GM12865 (cell line): ENCODE measurements around the gene EIF4EBP3.
"Not testable (repeated sequence)": the region's sequence is repeated elsewhere in the genome, so short reads cannot be mapped to it uniquely, and the experiment has no call there.

ENCODE experiments used
- DNase-seq: peaks from one replicate; pipeline ENCODE4 v3.0.0; 2010; ENCODE audit warnings: low read depth
- H3K4me3 ChIP-seq: 2 replicates; pipeline ENCODE4 v1.5.1; 2011; ENCODE audit warnings: mild to moderate bottlenecking, low read depth, low read length, control low read depth
- CTCF ChIP-seq: IDR thresholded peaks from 2 replicates; pipeline ENCODE4 v1.5.1; 2011; ENCODE audit warnings: low read length, control low read depth, low read depth, inconsistent platforms; ENCODE audit not compliant: insufficient read depth; ENCODE audit errors: missing control alignments

EIF4EBP3 gene

DNA sequence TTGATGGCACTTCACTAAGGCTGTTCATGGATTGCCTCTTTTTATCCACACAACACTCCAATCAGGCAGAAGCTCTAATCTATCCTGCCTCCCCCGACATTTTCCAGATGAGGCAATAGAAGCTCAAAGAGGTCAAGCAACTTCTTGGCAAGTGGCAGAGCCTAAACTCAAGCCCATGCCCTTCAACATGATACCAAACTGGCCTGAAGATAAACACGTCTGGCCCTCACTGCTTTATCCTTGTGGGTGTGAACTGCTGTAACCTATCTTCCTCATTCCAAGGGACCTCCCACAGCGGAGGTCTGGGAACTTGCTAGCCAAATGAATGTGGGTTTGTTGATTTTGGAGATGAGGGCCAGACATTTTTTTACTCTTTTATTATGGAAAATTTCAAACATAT, 26.7 kb downstream of the EIF4EBP3 start:
- no peak overlapping the region for H3K4me3 ChIP-seq
- TF ChIP-seq CTCF = no peak
- no peak for DNase-seq

DNA sequence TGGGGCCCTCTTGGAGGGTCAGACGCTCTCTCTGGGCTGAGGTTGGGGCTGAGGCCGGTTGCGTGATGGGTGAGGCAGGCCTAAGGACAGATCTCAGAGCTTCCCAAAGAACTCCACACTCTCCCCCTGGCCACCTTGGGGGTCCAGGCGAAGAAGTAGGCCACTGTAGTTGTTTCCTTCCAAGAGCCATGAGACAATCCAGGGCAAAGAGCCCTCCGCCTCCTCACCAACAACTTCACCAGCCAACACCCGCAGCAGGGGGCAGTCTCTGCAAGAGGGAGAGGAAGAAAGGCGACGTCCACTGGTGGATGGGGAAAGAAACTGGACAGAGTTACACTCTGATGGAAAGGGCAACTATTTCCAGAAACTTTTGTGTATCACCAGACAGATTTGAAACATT, 27.8 kb downstream of the EIF4EBP3 start:
- DNase-seq = no peak
- no peak overlapping the region for H3K4me3 ChIP-seq
- TF ChIP-seq CTCF = no peak

DNA sequence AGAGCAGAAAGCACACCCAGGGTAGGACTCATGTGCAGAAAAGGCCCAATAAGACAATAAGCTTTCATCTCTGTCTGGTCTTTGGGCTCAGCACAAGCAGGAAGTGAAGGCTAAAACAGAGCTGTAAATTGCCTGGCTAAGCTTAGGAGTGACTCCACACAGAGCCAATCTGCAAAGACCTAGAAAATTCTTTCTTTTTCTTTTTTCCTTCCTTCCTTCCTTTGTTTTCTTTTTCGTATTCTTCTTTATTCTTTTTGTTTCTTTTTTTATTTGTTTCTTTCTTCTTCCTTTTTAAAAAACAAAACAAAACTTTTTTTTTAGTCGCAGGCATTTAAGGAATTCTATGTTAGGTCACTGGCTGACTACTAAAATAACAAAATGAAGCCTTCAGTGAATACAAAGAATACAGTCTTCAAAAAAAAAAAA, 29.3 kb downstream of the EIF4EBP3 start:
- no peak for TF ChIP-seq CTCF
- no peak for DNase-seq
- H3K4me3 ChIP-seq = no peak overlapping the region

GRCh38 chr5:140579188-140579747, 31.8 kb downstream of the EIF4EBP3 start:
- not testable (repeated sequence) for DNase-seq, H3K4me3 ChIP-seq

- H3K4me3 ChIP-seq = no peak overlapping the region
- TF ChIP-seq CTCF = no peak
- no peak for DNase-seq
These were observed 40.0 kb downstream of the EIF4EBP3 start for GRCh38 chr5:140587495-140587894.

- DNase-seq = no peak
- TF ChIP-seq CTCF = no peak
- H3K4me3 ChIP-seq = no peak overlapping the region
These were observed 41.0 kb downstream of the EIF4EBP3 start for GRCh38 chr5:140588311-140589070.

GRCh38 chr5:140590861-140591260, 43.4 kb downstream of the EIF4EBP3 start:
- TF ChIP-seq CTCF = no peak
- no peak overlapping the region for H3K4me3 ChIP-seq
- DNase-seq = no peak
